Tongue (tissue), 2 donors: ENCODE measurements around the gene ARHGAP10. TPM values are rescaled to one million over a fixed set of nuclear protein-coding genes. Genes with fewer than 3 reads are reported as not detected.
"Not testable (repeated sequence)": the region's sequence is repeated elsewhere in the genome, so short reads cannot be mapped to it uniquely, and the experiment has no call there.

Experiments used
- DNase-seq: peaks from one replicate; pipeline ENCODE4 v3.0.0-alpha.2; 2015
- total RNA-seq: library from RNA; depleted of rRNA; stranded (reverse); fragments of >200 nt; gene quantifications from one replicate; pipeline ENCODE4 v1.2.3, GENCODE V29; 2014

The ARHGAP10 gene
- total RNA-seq, 1 donor from 2014 or later, result 87.4 TPM

- DNase-seq, result no peak
Measured at GRCh38 chr4:147794787-147795413, 63.0 kb downstream of the ARHGAP10 start.

DNA sequence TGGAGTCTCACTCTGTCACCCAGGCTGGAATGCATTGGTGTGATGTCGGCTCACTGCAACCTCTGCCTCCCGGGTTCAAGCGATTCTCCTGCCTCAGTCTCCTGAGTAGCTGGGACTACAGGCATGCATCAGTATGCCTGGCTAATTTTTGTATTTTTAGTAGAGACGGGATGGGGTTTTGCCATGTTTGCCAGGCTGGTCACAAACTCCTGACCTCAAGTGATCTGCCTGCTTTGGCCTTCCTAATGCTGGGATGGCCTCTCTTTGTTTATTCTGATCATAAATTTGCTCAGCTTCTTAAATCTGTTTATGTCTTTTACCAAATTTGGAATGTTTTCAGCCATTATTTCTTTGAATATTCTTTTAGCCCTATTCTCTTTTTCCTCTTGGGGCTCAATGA is 67.2 kb downstream of the ARHGAP10 start:
- not testable (repeated sequence) for DNase-seq

GRCh38 chr4:147799986-147800555 is 68.2 kb downstream of the ARHGAP10 start:
- no peak for DNase-seq

GRCh38 chr4:147801820-147802219 is 69.9 kb downstream of the ARHGAP10 start:
- DNase-seq, result no peak

GRCh38 chr4:147802346-147802745 is 70.5 kb downstream of the ARHGAP10 start:
- DNase-seq, result no peak

DNA sequence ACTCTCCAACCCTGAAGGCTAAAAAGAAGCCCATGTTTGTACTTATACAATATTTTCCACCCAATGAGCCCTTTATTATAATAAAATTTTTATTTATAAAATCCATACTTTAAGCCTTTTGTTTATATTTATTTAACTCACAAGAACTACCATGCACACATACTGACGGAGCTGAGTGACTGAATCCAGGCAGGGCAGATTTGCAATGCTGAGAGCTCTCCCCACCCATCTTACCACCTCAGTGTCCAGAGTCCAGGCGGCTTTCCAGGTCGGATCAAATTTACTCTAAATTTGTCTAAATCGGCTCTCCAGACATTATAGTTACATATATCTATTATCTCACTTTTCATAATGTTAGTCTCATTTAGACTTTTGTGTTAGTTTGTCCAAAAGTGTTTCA is 74.1 kb downstream of the ARHGAP10 start:
- DNase-seq, result no peak

GRCh38 chr4:147808447-147808846 is 76.6 kb downstream of the ARHGAP10 start:
- no peak for DNase-seq

- DNase-seq, result no peak
Measured at GRCh38 chr4:147809211-147809610, 77.3 kb downstream of the ARHGAP10 start.

DNA sequence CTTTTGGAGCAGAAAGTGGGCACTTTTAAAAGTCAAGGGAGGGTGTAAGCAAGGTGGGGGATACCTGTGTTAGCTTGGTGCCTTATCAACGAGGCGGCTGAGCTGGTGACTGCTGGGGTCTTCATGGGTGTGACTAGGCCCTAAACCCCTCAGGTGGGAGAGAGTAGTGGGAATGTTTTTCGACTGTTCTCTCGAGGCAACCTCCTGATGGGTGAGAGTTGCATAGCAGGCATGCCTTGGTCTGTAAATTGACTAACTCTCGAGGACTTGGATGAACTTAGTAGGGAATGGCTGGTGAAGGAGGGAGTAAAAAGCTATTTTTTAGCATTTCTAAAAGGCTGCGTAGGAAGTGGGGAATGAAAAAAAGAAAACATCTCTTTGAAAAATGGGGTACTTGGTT is 80.0 kb downstream of the ARHGAP10 start:
- DNase-seq, result no peak

- peak; percentile 29 for DNase-seq
Measured at GRCh38 chr4:147813109-147813773, 81.4 kb downstream of the ARHGAP10 start.

DNA sequence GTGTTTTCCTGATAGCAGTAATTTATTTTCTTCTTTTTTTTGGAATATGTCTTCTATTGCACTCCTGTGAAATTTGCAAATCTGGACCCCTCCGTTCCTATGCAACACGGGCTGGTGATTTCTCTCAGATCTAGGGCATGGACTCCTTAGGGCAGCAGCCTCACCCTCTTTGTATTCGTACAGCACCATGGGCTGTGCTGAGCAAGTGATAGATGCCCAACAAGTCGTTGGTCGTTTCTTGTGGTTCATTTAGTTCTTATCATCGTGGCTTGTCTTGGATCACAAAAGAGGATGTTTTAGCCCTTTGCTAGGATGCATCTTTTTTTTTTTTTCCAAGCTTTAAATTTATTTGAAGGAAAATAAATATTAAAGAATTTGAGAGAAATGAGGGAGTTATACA is 82.1 kb downstream of the ARHGAP10 start:
- DNase-seq, result no peak

DNA sequence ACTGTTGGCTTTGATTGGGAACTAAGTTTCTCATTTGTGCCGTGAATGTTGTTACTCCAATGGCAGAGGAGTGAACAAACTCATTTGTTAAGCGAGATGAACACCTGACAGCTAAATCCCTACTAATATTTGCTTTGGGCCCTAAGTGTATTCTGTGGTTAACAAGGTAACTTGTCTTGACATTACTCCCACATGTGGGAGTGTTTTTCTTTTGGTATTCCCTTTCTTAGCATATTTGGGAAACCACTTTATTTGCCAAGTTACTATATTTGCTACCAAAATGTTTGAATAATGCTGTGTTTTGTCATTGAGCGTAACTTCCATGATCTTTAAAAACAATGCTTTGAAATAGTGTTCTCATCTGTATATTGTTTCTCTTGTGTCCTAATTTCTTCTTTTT is 82.5 kb downstream of the ARHGAP10 start:
- DNase-seq, result no peak

DNA sequence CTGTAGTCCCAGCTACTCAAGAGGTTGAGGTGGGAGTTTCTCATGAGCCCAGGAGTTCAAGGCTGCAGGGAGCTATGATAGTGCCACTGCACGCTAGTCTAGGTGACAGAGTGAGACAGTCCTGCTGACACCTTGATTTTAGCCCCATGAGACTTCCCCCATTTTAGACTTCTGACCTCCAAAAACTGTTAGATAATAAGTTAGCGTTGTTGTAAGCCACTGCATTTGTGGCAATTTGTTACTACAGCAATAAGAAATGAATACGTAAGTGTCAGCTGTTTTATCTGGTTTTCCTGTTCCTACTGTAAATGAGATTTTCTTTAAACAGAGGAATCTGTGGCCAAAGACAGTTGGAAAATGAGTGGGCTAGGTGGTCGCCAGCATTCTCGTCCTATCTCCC is 83.9 kb downstream of the ARHGAP10 start:
- DNase-seq, result no peak

- no peak for DNase-seq
Measured at GRCh38 chr4:147816382-147817254, 84.7 kb downstream of the ARHGAP10 start.

- DNase-seq, result no peak
Measured at GRCh38 chr4:147820975-147821374, 89.1 kb downstream of the ARHGAP10 start.

DNA sequence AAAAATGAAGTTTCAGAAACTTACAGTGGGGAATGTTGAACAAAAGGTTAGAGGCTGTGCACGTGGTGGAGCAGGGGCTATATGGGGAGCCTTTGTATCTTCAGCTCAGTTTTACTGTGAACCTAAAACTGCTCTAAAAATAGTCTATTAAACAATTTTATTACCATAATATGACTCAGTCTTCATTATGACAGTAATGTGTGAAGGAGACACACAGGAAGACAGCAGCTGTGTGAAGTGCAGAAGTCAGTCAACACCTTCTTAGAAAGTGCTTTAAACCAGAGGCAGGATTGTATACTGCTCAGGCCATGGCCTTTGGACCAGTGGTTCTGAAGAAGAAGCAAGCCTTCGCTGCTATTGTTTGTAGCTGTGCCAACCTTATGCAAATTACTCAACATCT is 89.7 kb downstream of the ARHGAP10 start:
- DNase-seq, result no peak

GRCh38 chr4:147822128-147822527 is 90.2 kb downstream of the ARHGAP10 start:
- peak; percentile 77 for DNase-seq

DNA sequence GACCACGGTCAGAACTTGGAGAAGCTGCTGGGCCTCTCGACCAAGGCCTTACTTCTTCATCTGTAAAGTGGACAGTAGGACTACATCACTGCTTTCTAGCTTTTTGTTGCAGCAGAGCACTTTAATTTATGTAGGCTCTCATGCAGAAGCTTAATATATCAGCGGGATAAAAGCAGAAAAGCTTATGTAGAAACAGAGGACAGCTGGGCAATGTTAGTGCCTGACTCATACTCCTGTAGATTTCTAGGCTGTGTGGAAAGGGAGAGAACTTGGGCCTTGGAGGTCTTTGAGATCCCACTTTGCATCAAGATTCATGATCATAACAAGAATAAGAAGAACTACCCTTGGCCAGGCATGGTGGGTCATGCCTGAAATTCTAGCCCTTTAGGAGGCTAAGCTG is 91.2 kb downstream of the ARHGAP10 start:
- no peak for DNase-seq

- no peak for DNase-seq
Measured at GRCh38 chr4:147824316-147824715, 92.4 kb downstream of the ARHGAP10 start.

DNA sequence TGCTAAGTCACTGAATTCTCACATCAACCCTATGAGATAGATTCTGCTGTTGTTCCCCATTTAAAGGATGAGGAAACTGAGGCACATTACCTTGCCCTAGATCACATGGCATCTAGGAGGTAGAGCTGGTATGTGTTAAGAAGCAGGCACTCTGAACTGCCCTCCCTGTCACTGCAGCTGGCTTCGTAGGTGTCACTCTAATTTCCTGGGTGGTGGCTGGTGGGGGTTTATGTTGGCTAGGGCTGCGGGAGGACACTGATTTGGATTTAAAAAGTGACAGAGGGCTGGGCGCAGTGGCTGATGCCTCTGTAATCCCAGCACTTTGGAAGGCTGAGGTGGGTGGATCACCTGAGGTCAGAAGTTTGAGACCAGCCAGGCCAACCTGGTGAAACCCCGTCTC is 93.0 kb downstream of the ARHGAP10 start:
- no peak for DNase-seq

DNA sequence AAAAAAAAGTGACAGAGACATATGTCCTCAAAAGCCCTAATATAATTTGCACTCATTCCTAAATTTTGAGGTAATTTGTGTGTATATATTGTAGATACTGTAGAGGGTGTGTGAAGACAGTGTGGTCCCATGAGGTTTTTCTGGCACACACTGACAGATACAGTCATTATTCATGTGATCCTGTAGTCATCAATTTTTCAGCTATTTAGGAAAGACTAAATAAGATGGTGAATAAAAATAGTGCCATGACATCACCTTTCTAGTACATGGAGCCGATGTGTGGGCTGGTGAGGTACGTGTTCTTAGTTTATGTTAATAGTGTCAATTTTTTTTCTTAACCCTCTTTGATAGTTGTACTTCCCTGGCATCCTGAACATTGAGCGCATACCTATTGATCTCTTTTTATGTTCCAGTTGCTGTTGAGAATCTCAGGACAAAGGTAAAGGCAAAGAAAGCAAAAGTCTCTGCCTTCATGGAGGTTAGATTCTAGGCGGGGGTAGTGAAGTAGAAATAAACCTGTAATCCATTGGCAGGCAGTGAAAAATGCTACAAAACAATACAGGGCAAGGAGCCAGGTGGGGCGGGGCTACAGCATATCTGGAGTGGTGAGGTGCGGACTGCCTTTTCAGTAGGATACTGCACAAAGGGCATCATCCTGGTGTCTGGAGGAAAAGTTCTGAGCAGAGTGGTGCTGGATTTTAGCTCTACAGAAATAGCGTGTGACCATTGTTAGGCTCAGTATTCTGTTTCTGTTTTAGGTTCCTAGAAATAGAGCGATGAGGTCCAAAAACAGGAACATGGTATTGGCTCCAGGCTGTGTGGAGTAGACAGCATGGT is 93.8 kb downstream of the ARHGAP10 start:
- DNase-seq, result no peak

DNA sequence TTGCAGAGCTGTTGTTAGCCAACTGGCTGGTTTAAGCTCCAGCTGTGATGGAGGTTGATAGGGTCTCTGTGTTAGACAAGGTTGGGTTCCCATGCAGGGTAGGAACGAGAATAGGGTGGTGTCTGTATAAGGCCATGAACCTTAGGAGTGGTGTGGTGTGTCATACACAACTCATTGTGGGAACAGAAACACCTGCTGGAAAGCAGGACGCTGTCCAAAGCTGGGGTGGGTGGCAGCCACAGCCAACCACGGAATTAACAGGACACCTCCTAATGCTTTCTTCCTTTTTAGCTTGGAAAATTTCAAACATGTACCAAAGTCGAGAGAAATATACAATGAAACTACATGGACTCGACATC is 94.4 kb downstream of the ARHGAP10 start:
- DNase-seq, result no peak
